ENCODE data around the gene PCDHB6.
"Not testable (repeated sequence)": the region's sequence is repeated elsewhere in the genome, so short reads cannot be mapped to it uniquely, and the experiment has no call there.

The PCDHB6 gene

GRCh38 chr5:141149812-141150211 lies at the start of gene PCDHB6:
PCDHB6 (plus strand) TSS chr5:141150057; CDS start chr5:141150258, 201 bp downstream.
- no peak for DNase-seq (ENCODE audit: low read depth)

GRCh38 chr5:141100243-141100805 lies 49.5 kb upstream of the PCDHB6 start, which contains the start of gene PCDHB3:
PCDHB3 (plus strand) TSS chr5:141100473; CDS start chr5:141100650, 177 bp downstream.
- no peak for DNase-seq (ENCODE audit: low read depth)

- DNase-seq (ENCODE audit: low read depth), result no peak
Observed at GRCh38 chr5:141101059-141101458, 48.8 kb upstream of the PCDHB6 start.

- not testable (repeated sequence) for DNase-seq (ENCODE audit: low read depth)
Observed at GRCh38 chr5:141102070-141102469, 47.8 kb upstream of the PCDHB6 start.

- not testable (repeated sequence) for DNase-seq (ENCODE audit: low read depth)
Observed at GRCh38 chr5:141102471-141102870, 47.4 kb upstream of the PCDHB6 start.

- DNase-seq (ENCODE audit: low read depth), result no peak
Observed at GRCh38 chr5:141105350-141105749, 44.5 kb upstream of the PCDHB6 start.

- no peak for DNase-seq (ENCODE audit: low read depth)
Observed at GRCh38 chr5:141119250-141119649, 30.6 kb upstream of the PCDHB6 start.

GRCh38 chr5:141121563-141121962 lies 28.3 kb upstream of the PCDHB6 start, which contains the start of gene PCDHB4:
PCDHB4 (plus strand) TSS chr5:141121818; CDS start chr5:141121999, 181 bp downstream.
- DNase-seq (ENCODE audit: low read depth), result no peak

- DNase-seq (ENCODE audit: low read depth), result no peak
Observed at GRCh38 chr5:141121985-141122384, 27.9 kb upstream of the PCDHB6 start.

- DNase-seq (ENCODE audit: low read depth), result not testable (repeated sequence)
Observed at GRCh38 chr5:141123396-141124135, 26.3 kb upstream of the PCDHB6 start.

GRCh38 chr5:141127305-141127704 lies 22.6 kb upstream of the PCDHB6 start:
- DNase-seq (ENCODE audit: low read depth), result no peak

GRCh38 chr5:141135030-141135717 lies 14.7 kb upstream of the PCDHB6 start, which contains the start of gene PCDHB5:
PCDHB5 (plus strand) TSS chr5:141135206; CDS start chr5:141135435, 229 bp downstream.
- no peak for DNase-seq (ENCODE audit: low read depth)

- no peak for DNase-seq (ENCODE audit: low read depth)
Observed at GRCh38 chr5:141135718-141136266, 14.1 kb upstream of the PCDHB6 start.

- not testable (repeated sequence) for DNase-seq (ENCODE audit: low read depth)
Observed at GRCh38 chr5:141137346-141137745, 12.5 kb upstream of the PCDHB6 start.

GRCh38 chr5:141150224-141150992 lies 551 bp downstream of the PCDHB6 start:
- no peak for DNase-seq (ENCODE audit: low read depth)

GRCh38 chr5:141150993-141151325 lies 1.1 kb downstream of the PCDHB6 start:
- no peak for DNase-seq (ENCODE audit: low read depth)

GRCh38 chr5:141151632-141152031 lies 1.8 kb downstream of the PCDHB6 start:
- not testable (repeated sequence) for DNase-seq (ENCODE audit: low read depth)

GRCh38 chr5:141152096-141152495 lies 2.2 kb downstream of the PCDHB6 start:
- not testable (repeated sequence) for DNase-seq (ENCODE audit: low read depth)

GRCh38 chr5:141155540-141156374 lies 5.9 kb downstream of the PCDHB6 start:
- DNase-seq (ENCODE audit: low read depth), result no peak

- DNase-seq (ENCODE audit: low read depth), result not testable (repeated sequence)
Observed at GRCh38 chr5:141157356-141157755, 7.5 kb downstream of the PCDHB6 start.

GRCh38 chr5:141157901-141158300 lies 8.0 kb downstream of the PCDHB6 start:
- not testable (repeated sequence) for DNase-seq (ENCODE audit: low read depth)
